ENCODE data around the gene CMKLR1. TPM values are rescaled to one million over a fixed set of nuclear protein-coding genes. Genes with fewer than 3 reads are reported as not detected.

The CMKLR1 gene
- total and polyA plus RNA-seq, 10 of the 15 experiments (the other 5 are each of a cell fraction or from before 2014, with no cell fraction given), result 13.8 to 52.3 (median 26.2) TPM

DNA sequence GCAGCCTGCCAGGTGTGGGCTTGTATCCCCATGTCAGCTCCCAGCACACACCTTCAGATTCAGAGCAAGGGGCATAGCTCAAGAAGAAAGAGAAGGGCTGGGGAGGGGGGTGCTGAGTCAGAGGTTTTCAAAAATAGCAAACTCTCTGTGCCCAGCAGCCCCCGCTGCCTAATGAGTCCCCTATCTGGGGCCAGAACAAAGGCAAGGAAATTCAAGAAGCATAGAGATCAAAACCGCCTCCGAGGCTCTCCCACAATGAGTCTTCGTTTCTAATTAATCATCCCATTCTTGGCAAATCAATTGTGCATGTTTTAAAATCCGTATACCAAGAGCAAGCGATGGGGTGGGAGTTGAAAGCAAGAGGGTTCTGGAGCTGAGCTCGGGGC lies 19.5 kb upstream of the CMKLR1 start:
- Histone ChIP-seq H3K79me2 (ENCODE audit: control insufficient read depth, insufficient read depth, low read length) (no peaks in the 10 kb centered on the region), H3K27me3 (replicated peaks in 1 of 2; ENCODE audit: control insufficient read depth in 2 of 2, insufficient read depth in 2 of 2, low read length in 1 of 2) (no peaks in the 10 kb centered on the region), H3K36me3 (ENCODE audit: control insufficient read depth in 2 of 2, insufficient read depth in 2 of 2, low read length in 1 of 2) (no peaks in the 10 kb centered on the region), H3K4me1 (ENCODE audit: control insufficient read depth, insufficient read depth, low read length) (peaks cover 27% of the 10 kb centered on the region), H3K4me3 (no peak overlapping the region), H2AFZ (ENCODE audit: control insufficient read depth, low read depth, low read length) (no peak overlapping the region), H3K9me3 (replicated peaks; ENCODE audit: control insufficient read depth, insufficient read depth, low read length) (peaks cover 3% of the 10 kb centered on the region; the same call in 2 of the 3 replicates), H3K4me2 (ENCODE audit: control insufficient read depth, insufficient read depth) (no peak overlapping the region), H3K9ac (ENCODE audit: control insufficient read depth, insufficient read depth, low read length) (no peak overlapping the region), H4K20me1 (ENCODE audit: control insufficient read depth, insufficient read depth) (no peaks in the 10 kb centered on the region), H3K27ac (ENCODE audit: control insufficient read depth, insufficient read depth) (no peak overlapping the region)
- TF ChIP-seq ZBTB11 (CRISPR knock-in tag; IDR thresholded peaks at IDR 0.05) (no peak), MYC (IDR thresholded peaks at IDR 0.05; ENCODE audit: insufficient read depth, insufficient read length, insufficient replicate concordance, low read length, severe bottlenecking) (no peak), RFX5 (IDR thresholded peaks at IDR 0.05; ENCODE audit: low read depth, low read length) (no peak), CBX3 (IDR thresholded peaks at IDR 0.05; ENCODE audit: borderline replicate concordance, low read depth) (no peak), PAX8 (IDR thresholded peaks at IDR 0.05) (no peak), EGR1 (IDR thresholded peaks at IDR 0.05; ENCODE audit: borderline replicate concordance in 1 of 2, low read depth in 2 of 2, low read length in 2 of 2) (no peak)
- TF ChIP-seq, protein P1, sequence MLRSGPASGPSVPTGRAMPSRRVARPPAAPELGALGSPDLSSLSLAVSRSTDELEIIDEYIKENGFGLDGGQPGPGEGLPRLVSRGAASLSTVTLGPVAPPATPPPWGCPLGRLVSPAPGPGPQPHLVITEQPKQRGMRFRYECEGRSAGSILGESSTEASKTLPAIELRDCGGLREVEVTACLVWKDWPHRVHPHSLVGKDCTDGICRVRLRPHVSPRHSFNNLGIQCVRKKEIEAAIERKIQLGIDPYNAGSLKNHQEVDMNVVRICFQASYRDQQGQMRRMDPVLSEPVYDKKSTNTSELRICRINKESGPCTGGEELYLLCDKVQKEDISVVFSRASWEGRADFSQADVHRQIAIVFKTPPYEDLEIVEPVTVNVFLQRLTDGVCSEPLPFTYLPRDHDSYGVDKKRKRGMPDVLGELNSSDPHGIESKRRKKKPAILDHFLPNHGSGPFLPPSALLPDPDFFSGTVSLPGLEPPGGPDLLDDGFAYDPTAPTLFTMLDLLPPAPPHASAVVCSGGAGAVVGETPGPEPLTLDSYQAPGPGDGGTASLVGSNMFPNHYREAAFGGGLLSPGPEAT (IDR thresholded peaks at IDR 0.05; ENCODE audit: low read depth), result no peak
- TF ChIP-seq, protein P2, sequence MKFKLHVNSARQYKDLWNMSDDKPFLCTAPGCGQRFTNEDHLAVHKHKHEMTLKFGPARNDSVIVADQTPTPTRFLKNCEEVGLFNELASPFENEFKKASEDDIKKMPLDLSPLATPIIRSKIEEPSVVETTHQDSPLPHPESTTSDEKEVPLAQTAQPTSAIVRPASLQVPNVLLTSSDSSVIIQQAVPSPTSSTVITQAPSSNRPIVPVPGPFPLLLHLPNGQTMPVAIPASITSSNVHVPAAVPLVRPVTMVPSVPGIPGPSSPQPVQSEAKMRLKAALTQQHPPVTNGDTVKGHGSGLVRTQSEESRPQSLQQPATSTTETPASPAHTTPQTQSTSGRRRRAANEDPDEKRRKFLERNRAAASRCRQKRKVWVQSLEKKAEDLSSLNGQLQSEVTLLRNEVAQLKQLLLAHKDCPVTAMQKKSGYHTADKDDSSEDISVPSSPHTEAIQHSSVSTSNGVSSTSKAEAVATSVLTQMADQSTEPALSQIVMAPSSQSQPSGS (IDR thresholded peaks at IDR 0.05; ENCODE audit: low read length), result no peak
- FAIRE-seq (no peak), ATAC-seq (no peak), DNase-seq (ENCODE audit: low read depth, low spot score) (no peak)
- POLR2A ChIA-PET, result interaction anchor here (2.7 kb wide), 1 partner anchor 23 kb away, joined by 13 read pairs; no protein-coding TSS in a partner anchor
- RAD21 ChIA-PET (ENCODE audit: unreplicated experiment), result interaction anchor here (1.3 to 4.4 kb wide), 2 partner anchors 24 to 43 kb away, joined by 3 to 47 read pairs; no protein-coding TSS in a partner anchor
- BruUV-seq (replicated peaks), result no TSS peak
- CTCF ChIA-PET, result no interaction called here
- in situ Hi-C loops (cut with MboI), result no loop called here
- intact Hi-C loops (cut with micrococcal nuclease; ENCODE audit: unreplicated experiment), result no loop called here
- SMC1A ChIA-PET (ENCODE audit: uncharacterized antibody, unreplicated experiment), result interaction anchor here (0.9 to 3.0 kb wide), 5 partner anchors 24 to 45 kb away, joined by 3 to 11 read pairs (median 4); no protein-coding TSS in a partner anchor
- WGBS (ENCODE audit: insufficient coverage, insufficient replicate concordance, low lambda C conversion rate, missing lambda C conversion rate), result 32% methylated on average over 7 of the region's 7 CpGs
